ENCODE measurements around the gene TP53TG3B.
"Not testable (repeated sequence)": the region's sequence is repeated elsewhere in the genome, so short reads cannot be mapped to it uniquely, and the experiment has no call there.

The TP53TG3B gene, protein sequence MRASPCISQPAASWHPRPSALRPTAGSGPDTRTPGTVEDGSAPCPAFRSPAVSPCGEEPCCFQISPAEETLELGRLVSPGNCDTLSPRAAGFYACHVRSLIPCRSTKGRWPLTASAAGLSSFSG

DNA sequence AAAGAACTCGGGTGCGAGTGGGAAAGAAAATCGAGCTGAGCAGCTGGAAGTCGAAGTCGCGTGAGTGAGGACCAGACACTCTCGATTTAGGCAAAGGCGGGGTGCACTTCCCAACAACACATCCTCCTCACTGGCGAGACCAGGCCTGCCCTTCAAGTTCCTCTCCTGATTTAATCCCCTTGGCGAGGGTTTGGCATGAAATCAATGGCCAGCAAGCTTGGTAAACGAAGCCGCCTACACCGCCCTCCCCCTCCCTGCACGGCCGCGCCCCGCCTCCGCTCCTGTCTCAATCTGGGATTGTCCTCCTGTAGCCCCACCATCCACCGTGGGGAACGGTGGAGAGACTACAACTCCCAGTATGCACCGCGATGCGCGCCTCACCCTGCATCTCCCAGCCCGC is at the start of gene TP53TG3B:
Gene TP53TG3B (plus strand): TSS at position 301 of the 400 bp plus-strand sequence. CDS start 68 bp downstream, at position 369.
- not testable (repeated sequence) for DNase-seq

DNA sequence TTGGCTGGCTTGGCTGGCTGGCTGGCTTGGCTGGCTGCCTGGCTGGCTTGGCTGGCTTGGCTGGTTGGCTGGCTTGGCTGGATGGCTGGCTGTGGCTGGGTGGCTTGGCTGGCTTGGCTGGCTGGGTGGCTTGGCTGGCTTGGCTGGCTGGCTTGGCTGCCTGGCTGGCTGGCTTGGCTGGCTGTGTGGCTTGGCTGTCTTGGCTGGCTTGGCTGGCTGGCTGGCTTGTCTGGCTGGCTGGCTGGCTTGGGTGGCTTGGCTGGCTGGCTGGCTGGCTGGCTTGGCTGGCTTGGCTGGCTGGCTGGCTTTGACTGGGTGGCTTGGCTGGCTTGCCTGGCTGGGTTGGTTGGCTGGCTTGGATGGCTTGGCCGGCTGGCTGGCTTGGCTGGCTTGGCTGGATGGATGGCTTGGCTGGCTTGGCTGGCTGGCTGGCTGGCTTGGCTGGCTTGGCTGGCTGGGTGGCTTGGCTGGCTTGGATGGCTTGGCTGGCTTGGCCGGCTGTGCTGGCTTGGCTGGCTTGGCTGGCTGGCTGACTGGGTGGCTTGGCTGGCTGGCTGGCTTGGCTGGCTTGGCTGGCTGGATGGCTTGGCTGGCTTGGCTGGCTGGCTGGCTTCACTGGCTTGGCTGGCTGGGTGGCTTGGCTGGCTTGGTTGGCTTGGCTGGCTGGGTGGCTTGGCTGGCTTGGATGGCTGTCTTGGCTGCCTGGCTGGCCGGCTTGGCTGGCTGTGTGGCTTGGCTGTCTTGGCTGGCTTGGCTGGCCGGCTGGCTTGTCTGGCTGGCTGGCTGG is 24.2 kb upstream of the TP53TG3B start:
- DNase-seq, result peak in 1 of 2 experiments; percentile 30

DNA sequence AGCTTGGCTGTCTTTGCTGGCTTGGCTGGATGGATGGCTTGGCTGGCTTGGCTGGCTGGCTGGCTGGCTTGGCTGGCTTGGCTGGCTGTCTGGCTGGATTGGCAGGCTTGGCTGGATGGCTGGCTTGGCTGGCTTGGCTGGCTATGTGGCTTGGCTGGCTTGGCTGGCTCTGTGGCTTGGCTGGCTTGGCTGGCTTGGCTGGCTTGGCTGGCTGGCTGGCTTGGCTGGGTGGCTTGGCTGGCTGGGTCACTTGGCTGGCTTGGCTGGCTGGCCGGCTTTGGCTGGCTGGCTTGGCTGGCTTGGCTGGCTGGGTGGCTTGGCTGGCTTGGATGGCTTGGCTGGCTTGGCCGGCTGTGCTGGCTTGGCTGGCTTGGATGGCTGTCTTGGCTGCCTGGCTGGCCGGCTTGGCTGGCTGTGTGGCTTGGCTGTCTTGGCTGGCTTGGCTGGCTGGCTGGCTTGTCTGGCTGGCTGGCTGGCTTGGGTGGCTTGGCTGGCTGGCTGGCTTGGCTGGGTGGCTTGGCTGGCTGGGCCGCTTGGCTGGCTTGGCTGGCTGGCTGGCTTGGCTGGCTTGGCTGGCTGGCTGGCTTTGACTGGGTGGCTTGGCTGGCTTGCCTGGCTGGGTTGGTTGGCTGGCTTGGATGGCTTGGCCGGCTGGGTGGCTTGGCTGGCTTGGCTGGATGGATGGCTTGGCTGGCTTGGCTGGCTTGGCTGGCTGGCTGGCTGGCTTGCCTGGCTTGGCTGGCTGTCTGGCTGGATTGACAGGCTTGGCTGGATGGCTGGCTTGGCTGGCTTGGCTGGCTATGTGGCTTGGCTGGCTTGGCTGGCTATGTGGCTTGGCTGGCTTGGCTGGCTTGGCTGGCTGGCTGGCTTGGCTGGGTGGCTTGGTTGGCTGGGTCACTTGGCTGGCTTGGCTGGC is 22.8 kb upstream of the TP53TG3B start:
- DNase-seq, result peak in 1 of 2 experiments; percentile 35

DNA sequence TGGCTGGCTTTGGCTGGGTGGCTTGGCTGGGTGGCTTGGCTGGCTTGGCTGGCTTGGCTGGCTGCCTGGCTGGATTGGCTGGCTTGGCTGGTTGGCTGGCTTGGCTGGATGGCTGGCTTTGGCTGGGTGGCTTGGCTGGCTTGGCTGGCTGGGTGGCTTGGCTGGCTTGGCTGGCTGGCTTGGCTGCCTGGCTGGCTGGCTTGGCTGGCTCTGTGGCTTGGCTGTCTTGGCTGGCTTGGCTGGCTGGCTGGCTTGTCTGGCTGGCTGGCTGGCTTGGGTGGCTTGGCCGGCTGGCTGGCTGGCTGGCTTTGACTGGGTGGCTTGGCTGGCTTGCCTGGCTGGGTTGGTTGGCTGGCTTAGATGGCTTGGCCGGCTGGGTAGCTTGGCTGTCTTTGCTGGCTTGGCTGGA is 22.1 kb upstream of the TP53TG3B start:
- peak in 1 of 2 experiments; percentile 10 for DNase-seq

DNA sequence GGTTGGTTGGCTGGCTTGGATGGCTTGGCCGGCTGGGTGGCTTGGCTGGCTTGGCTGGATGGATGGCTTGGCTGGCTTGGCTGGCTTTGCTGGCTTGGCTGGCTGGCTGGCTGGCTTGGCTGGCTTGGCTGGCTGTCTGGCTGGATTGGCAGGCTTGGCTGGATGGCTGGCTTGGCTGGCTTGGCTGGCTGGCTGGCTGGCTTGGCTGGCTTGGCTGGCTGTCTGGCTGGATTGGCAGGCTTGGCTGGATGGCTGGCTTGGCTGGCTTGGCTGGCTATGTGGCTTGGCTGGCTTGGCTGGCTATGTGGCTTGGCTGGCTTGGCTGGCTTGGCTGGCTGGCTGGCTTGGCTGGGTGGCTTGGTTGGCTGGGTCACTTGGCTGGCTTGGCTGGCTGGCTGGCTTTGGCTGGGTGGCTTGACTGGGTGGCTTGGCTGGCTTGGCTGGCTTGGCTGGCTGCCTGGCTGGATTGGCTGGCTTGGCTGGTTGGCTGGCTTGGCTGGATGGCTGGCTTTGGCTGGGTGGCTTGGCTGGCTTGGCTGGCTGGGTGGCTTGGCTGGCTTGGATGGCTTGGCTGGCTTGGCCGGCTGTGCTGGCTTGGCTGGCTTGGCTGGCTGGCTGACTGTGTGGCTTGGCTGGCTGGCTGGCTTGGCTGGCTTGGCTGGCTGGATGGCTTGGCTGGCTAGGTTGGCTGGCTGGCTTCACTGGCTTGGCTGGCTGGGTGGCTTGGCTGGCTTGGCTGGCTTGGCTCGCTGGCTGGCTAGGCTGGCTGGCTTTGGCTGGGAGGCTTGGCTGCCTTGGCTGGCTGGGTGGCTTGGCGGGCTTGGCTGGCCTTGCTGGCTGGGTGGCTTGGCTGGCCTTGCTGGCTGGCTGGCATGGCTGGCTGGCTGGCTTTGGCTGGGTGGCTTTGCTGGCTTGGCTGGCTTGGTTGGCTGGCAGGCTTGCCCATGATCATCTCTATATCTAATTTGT is 21.3 kb upstream of the TP53TG3B start:
- peak in 1 of 2 experiments; percentile 44 for DNase-seq

All from activated T-cell treated with anti-CD3 and anti-CD28 coated beads, Interleukin-2, amount 50 U/mL, for 48 hours (primary cell).